Fibroblast of pulmonary artery (primary cell): ENCODE measurements around the gene TTI1.
A peak's percentile ranks its signal among the peaks of the same experiment; 100 is the strongest.

Experiments used
- DNase-seq: peaks from one replicate; pipeline ENCODE4 v3.0.0-alpha.2; 2010; ENCODE audit warnings: low read depth
- H3K4me3 ChIP-seq: replicated peaks from 2 replicates; pipeline ENCODE4 v1.5.1; 2011; ENCODE audit warnings: low read depth, mild to moderate bottlenecking, control low read depth, low read length, moderate library complexity
- CTCF ChIP-seq: IDR thresholded peaks from 2 replicates; pipeline ENCODE4 v1.5.1; 2011; ENCODE audit warnings: mild to moderate bottlenecking, control low read depth, low read length, inconsistent platforms; ENCODE audit errors: missing control alignments

The TTI1 gene

GRCh38 chr20:37997516-37997915 lies 35.7 kb downstream of the TTI1 start:
- no peak for TF ChIP-seq CTCF
- no peak overlapping the region for H3K4me3 ChIP-seq
- DNase-seq: no peak

GRCh38 chr20:37995856-37996605 lies 37.2 kb downstream of the TTI1 start:
- TF ChIP-seq CTCF: no peak
- H3K4me3 ChIP-seq: no peak overlapping the region
- no peak for DNase-seq

GRCh38 chr20:37994512-37994911 lies 38.7 kb downstream of the TTI1 start:
- TF ChIP-seq CTCF: no peak
- peak; percentile 71 for DNase-seq
- H3K4me3 ChIP-seq: no peak overlapping the region

- TF ChIP-seq CTCF: peak; percentile 42
- peak; percentile 65 for DNase-seq
- H3K4me3 ChIP-seq: no peak overlapping the region
Measured at GRCh38 chr20:37992802-37993409, 40.4 kb downstream of the TTI1 start.

GRCh38 chr20:37991908-37992307 lies 41.3 kb downstream of the TTI1 start:
- DNase-seq: no peak
- H3K4me3 ChIP-seq: no peak overlapping the region
- TF ChIP-seq CTCF: no peak

GRCh38 chr20:37991157-37991866 lies 41.9 kb downstream of the TTI1 start:
- no peak overlapping the region for H3K4me3 ChIP-seq
- DNase-seq: no peak
- no peak for TF ChIP-seq CTCF
